ENCODE results near the gene COL5A1. TPM values are rescaled to one million over a fixed set of nuclear protein-coding genes. Genes with fewer than 3 reads are reported as not detected.

The COL5A1 gene
- total and polyA plus RNA-seq, 2 donors from 2014 or later, result 2.4 to 23.8 TPM

DNA sequence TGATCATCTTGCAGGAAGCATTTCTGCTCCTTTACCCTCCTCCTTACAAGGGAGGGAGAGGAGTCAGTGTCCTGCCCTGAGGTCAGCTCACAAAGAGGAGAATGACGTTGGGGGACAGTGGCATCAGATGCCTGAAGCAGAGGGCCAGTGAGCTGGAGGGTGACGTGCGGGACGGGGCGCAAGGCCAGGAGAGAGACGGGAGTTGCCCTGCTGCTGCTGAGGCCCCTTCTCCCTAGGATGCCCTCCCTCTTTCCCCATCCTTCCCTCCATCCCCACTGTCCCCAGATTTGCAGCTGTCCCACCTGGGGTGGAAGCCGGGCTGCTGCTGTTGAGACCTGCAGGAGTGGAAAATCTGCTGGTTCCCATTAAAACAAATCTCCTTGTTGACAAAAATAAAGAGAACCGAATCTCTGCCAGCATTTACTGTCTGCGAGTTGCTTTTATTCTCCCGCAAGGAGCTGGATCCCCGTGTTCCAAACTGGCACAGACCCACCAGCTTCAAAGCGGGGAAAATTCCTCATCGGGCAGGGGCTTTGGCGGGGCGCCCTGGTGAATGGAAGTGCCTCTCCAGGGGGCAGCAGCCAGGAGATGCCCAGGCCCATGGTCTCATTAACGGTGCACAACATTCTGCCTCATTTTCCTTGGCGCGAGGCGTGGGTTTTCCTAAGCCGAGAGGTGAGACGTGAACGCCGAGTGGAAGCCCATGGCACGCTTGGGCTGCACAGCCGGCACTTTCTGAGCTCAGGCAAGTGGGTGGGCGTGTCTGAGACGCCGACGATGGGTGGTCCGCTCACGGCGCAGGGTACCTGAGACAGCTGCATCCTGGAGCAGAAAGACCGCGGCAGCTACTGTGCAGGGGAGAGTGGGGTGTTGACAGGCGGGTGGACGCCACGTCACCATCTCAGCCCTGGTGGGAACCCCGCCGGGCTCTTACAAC is 13.9 kb upstream of the COL5A1 start:
- TF ChIP-seq, protein P1, sequence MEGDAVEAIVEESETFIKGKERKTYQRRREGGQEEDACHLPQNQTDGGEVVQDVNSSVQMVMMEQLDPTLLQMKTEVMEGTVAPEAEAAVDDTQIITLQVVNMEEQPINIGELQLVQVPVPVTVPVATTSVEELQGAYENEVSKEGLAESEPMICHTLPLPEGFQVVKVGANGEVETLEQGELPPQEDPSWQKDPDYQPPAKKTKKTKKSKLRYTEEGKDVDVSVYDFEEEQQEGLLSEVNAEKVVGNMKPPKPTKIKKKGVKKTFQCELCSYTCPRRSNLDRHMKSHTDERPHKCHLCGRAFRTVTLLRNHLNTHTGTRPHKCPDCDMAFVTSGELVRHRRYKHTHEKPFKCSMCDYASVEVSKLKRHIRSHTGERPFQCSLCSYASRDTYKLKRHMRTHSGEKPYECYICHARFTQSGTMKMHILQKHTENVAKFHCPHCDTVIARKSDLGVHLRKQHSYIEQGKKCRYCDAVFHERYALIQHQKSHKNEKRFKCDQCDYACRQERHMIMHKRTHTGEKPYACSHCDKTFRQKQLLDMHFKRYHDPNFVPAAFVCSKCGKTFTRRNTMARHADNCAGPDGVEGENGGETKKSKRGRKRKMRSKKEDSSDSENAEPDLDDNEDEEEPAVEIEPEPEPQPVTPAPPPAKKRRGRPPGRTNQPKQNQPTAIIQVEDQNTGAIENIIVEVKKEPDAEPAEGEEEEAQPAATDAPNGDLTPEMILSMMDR (IDR thresholded peaks at IDR 0.05; ENCODE audit: borderline replicate concordance, extremely low read depth, insufficient read depth), result no peak
- FAIRE-seq (no peak), DNase-seq (peak in 2 of 5 donors; percentile 36 to 69)
- no peak overlapping the region for H3K9ac ChIP-seq (ENCODE audit: low read length in 3 of 3)
- intact Hi-C loops (cut with DNase I), result no loop called here
- H3K9me3 ChIP-seq (ENCODE audit: control insufficient read depth in 2 of 3, insufficient read depth in 1 of 3, low read length in 3 of 3), result no peaks in the 10 kb centered on the region
- H3K36me3 ChIP-seq (ENCODE audit: control insufficient read depth in 2 of 3, insufficient read depth in 3 of 3, low read length in 3 of 3), result no peaks in the 10 kb centered on the region
- H3K27me3 ChIP-seq (ENCODE audit: control insufficient read depth, insufficient read depth, low read length), result no peaks in the 10 kb centered on the region
- no peaks in the 10 kb centered on the region for H3K4me1 ChIP-seq (ENCODE audit: control insufficient read depth in 2 of 3, insufficient read depth in 2 of 3, low read depth in 1 of 3, low read length in 3 of 3)
- H3K27ac ChIP-seq (ENCODE audit: low read depth in 2 of 2, low read length in 2 of 2), result no peak overlapping the region
- no peak overlapping the region for H3K4me3 ChIP-seq (ENCODE audit: low read length in 3 of 3)

DNA sequence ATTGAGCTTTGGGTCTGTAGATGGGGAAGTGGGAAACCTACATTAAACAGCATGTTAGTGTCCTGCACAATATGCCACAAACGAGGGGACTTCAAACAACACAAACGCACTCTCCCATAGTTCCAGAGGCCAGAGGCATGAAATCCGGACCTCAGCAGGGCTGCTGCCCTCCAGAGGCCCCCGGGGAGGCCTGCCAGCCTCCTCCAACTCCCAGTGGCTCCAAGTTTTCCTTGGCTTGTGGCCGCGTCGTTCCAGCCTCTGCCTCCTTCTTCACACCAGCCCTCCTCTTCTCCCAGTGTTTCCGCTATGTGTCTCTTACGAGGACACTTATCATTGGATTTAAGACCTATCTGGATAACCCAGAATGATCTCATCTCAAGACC is 13.3 kb upstream of the COL5A1 start:
- no peak for FAIRE-seq
- H3K27me3 ChIP-seq (ENCODE audit: control insufficient read depth, insufficient read depth, low read length), result no peaks in the 10 kb centered on the region
- H3K36me3 ChIP-seq (ENCODE audit: control insufficient read depth in 2 of 3, insufficient read depth in 3 of 3, low read length in 3 of 3), result no peaks in the 10 kb centered on the region
- intact Hi-C loops (cut with DNase I), result no loop called here
- H3K9ac ChIP-seq (ENCODE audit: low read length in 3 of 3), result no peak overlapping the region
- no peak for DNase-seq
- TF ChIP-seq, protein P1 (IDR thresholded peaks at IDR 0.05; ENCODE audit: borderline replicate concordance, extremely low read depth, insufficient read depth), result no peak
- no peaks in the 10 kb centered on the region for H3K4me1 ChIP-seq (ENCODE audit: control insufficient read depth in 2 of 3, insufficient read depth in 2 of 3, low read depth in 1 of 3, low read length in 3 of 3)
- no peaks in the 10 kb centered on the region for H3K9me3 ChIP-seq (ENCODE audit: control insufficient read depth in 2 of 3, insufficient read depth in 1 of 3, low read length in 3 of 3)
- no peak overlapping the region for H3K4me3 ChIP-seq (ENCODE audit: low read length in 3 of 3)
- H3K27ac ChIP-seq (ENCODE audit: low read depth in 2 of 2, low read length in 2 of 2), result no peak overlapping the region

DNA sequence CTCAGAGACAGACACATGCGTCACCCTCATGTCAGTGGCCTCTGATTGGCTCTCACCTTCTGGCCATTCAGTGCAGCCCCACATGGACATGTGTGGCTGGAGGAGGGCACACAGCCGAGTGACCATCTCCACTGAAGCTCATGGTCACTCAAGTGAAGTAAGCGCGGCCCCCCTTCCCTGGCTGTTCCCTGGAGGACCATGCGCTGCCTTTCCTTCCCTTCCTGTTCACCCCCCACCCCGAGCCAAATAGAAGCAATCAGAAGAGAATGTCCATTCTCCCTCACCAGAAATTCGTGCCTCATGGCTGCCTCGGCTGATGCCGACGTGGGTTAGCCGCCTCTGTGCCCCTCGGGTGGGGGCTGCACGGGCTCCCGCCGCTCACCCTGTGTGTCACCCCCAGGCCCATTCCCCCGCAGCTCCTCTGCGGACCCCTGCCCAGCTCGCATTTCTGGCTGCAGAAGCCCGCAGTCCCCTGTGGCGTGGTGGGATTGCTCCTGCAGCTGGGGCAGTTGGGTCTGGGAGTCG is 12.5 kb upstream of the COL5A1 start:
- Histone ChIP-seq H3K9ac (ENCODE audit: low read length in 3 of 3) (no peak overlapping the region), H3K4me3 (ENCODE audit: low read length in 3 of 3) (no peak overlapping the region), H3K27me3 (ENCODE audit: control insufficient read depth, insufficient read depth, low read length) (no peaks in the 10 kb centered on the region), H3K36me3 (ENCODE audit: control insufficient read depth in 2 of 3, insufficient read depth in 3 of 3, low read length in 3 of 3) (no peaks in the 10 kb centered on the region), H3K4me1 (ENCODE audit: control insufficient read depth in 2 of 3, insufficient read depth in 2 of 3, low read depth in 1 of 3, low read length in 3 of 3) (no peaks in the 10 kb centered on the region), H3K27ac (ENCODE audit: low read depth in 2 of 2, low read length in 2 of 2) (no peak overlapping the region), H3K9me3 (ENCODE audit: control insufficient read depth in 2 of 3, insufficient read depth in 1 of 3, low read length in 3 of 3) (no peaks in the 10 kb centered on the region)
- FAIRE-seq, result no peak
- TF ChIP-seq, protein P1 (IDR thresholded peaks at IDR 0.05; ENCODE audit: borderline replicate concordance, extremely low read depth, insufficient read depth), result no peak
- peak in 2 of 5 donors; percentile 30 to 59 for DNase-seq
- intact Hi-C loops (cut with DNase I), result no loop called here
